NCI-H510A (cell line): ENCODE data around the gene RAB11B.
"Not testable (repeated sequence)": the region's sequence is repeated elsewhere in the genome, so short reads cannot be mapped to it uniquely, and the experiment has no call there.

Experiments used
- DNase-seq: peaks from one replicate; lab custom pipeline; 2025; lab: John Stamatoyannopoulos, UW

Gene RAB11B

GRCh38 chr19:8429044-8429443 is 38.9 kb downstream of the RAB11B start:
- DNase-seq = no peak

GRCh38 chr19:8429826-8430225 is 39.7 kb downstream of the RAB11B start:
- no peak for DNase-seq

DNA sequence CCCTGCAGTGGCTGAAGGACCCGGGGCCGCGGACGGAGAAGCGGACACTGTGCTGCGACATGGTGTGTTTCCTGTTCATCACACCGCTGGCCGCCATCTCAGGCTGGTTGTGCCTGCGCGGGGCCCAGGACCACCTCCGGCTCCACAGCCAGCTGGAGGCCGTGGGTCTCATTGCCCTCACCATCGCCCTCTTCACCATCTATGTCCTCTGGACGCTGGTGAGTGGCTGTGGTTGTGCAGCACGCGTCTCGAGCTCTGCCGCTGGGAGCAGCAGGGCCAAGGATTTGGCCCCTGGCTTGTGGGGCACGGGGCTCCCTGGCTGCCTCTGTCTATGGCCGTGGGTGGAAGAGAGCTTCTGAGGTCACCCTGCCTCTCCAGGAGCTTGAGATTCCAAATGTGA is 40.5 kb downstream of the RAB11B start:
- DNase-seq = no peak

- DNase-seq = no peak
Measured at GRCh38 chr19:8438236-8438635, 48.1 kb downstream of the RAB11B start.

DNA sequence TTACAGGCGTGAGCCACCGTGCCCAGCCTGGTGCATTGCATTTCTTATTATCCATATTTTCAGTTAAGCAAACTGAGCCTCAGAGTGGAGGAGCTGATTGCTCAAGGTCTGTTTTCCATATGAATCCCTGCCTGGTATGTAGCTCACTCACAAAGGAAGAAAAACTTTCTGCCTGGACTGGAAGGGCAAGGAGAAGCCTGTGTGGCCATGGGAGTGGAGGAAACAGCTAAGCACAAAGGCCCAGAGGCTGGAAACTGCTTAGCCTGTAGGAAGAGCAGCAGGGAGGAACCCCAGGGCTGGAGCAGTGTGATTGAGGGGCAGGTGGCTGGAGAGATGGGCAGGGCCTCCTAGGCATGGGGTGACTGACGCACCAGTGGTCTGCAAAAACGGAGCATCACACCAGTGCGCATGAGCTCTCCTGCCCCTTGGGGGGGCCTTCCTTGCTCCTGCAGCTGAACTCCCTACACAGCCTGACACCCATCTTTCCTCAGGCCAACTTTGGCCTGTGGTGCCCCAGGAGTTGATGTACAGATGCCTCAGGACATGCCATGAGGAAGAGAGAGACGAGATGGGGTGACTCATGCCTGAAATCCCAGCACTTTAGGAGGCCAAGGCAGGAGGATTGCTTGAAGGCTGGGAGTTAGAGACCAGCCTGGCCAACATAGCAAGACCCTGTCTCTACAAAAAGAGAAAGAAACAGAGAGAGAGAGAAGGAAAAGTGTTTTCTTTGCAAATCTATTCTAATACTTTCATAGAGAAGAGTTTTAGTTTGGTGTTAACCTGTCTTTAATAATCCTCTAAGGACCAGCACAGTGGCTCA is 51.8 kb downstream of the RAB11B start:
- DNase-seq = no peak

- DNase-seq = not testable (repeated sequence)
Measured at GRCh38 chr19:8444140-8444676, 54.0 kb downstream of the RAB11B start.

GRCh38 chr19:8444677-8445487 is 54.7 kb downstream of the RAB11B start, which contains the start of gene HNRNPM:
TSS of gene HNRNPM (plus strand) at chr19:8444975. CDS start at chr19:8444999, 24 bp downstream.
- DNase-seq = peak; percentile 93

DNA sequence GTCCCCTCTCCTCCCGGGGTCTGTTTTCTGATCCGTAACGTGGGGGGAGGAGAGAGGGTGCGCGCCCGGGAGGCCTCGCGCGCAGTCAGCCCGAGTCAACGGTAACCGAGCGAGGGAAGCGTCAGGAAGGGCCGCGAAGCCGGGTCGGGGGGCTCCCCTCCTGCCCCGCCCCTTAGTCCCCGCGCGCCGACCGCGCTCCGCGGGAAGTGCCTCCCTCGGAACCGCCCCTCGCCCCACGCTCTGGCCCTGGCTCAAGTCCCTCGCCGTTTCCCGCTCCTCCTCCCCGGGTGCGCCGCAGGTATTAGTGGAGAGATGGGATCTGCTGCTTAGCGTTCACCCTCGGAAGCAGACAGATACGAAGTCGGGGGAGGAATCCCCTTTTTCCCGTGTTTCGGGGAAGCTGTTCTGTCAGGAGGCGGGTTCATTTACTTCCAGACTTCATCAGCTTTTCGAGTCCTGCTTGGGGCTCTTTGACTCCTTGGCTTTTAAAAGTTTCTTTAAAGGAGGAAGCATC is 55.4 kb downstream of the RAB11B start:
- peak; percentile 21 for DNase-seq

DNA sequence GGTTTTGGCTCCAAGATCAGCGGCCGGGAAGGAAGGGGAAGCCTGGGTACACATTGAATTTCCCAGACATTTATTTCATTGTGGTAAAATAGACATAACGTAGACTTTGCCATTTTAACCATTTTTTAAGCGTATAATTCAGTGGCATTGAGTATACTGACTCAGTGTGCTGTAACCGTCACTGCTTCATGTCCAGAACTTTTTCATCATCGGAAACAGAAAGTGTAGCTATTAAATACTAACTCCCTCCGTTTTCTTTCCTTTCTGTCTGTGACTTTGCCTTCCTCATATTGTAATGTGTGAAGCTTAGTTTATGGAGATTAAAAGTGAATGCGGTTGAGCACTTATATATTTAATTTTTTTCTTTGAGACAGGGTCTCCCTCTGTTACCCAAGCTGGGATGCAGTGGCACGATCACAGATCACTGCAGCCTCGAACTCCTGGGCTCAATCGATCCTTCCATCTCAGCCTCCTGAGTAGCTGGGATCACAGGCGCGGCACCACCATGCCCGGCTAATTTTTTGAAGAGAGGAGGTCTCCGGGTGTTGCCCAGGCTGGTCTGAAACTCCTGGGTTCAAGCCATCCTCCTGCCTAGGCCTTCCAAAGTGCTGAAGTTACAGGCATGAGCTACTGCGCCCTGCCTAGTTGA is 56.0 kb downstream of the RAB11B start:
- no peak for DNase-seq

DNA sequence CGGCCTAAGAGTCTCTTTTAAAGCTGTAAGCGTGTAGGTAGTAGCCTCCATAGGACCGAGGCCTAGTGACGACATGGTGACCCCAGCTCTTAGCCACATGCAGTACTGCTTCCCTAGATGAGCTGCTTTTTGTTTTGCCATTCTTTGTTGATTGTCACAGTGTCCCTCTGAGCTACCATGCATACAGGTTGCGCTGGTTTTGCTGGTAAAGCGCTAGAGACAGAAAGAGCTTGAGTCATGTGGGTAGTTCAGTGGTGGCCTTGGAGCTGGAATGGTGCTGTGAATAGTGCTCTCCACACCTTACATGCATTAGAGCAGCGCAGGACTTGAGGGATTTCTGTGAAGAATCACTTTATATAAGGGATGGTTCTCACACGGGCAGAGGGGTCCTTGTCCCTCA is 59.7 kb downstream of the RAB11B start:
- DNase-seq = no peak

GRCh38 chr19:8451377-8451776 is 61.2 kb downstream of the RAB11B start:
- DNase-seq = no peak

- DNase-seq = no peak
Measured at GRCh38 chr19:8451885-8452284, 61.7 kb downstream of the RAB11B start.

GRCh38 chr19:8452446-8453123 is 62.4 kb downstream of the RAB11B start:
- no peak for DNase-seq

DNA sequence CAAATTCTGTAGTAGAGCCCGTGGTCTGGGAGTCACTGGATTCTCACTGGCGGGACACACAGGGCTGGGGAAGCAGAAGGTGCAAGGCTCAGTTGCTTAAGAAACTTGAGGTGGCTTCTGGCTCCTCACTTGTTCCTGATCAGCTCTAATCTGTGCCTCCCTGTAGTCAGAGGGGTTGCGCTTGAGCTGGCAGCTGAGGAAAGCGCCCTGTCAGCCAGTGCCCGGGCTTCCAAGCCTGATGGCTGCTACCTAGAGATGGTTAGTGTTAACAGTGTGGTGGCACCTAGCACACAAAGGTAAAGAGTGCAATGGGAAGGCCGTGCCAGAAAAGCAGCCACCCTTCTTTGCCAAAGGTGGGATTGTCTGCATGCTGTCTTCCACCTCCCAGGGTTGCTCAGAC is 63.5 kb downstream of the RAB11B start:
- no peak for DNase-seq
